Suppressor macrophage treated with lipopolysaccharide for 1 hour (primary cell): Measurements from ENCODE around the gene ZNF597.
A peak's percentile ranks its signal among the peaks of the same experiment; 100 is the strongest.

Experiments used
- DNase-seq, 3 donors: peaks; one replicate each; pipeline ENCODE4 v3.0.0-alpha.2; 2020 to 2022

The ZNF597 gene

DNA sequence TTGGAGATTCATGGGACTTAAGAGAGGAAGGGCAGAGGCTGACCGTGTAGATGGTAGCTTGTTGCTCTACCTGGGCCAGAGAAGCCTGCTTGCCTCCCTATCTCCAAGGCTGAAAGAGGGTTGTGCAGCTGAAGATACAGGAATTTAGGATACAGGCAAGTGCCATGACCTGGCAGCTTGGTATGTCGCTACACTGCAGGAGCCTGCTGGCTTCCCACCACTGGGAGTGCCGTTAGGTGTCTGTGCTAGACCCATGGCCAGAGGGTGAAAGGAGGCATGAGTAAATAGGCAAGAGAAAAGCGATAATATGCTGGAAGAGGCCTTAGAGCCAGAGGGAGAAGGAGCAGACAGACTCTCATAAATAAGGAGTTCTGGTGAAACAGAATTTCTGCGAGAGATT, 10.8 kb upstream of the ZNF597 start:
- DNase-seq, result no peak

GRCh38 chr16:3444032-3444388, 706 bp upstream of the ZNF597 start:
- DNase-seq, result peak; percentile 81 to 89 (median 83)

DNA sequence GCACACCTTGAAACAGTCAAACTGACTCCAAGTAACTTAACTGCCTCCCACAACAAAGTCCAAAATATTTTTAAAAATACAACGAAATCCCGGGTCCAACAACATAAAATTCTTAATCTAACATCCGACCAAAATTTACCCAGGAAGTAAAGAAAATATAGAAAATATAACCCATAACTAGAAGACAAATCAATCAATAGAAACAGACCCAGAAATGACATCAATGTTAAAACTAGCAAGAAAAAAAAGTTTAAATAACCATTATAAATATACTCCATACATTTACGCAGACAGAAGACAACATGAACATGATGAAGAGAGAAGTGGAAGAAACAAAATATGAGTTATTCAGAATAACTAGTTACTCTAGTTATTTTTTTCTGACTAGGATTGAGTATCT, 3.7 kb downstream of the ZNF597 start:
- no peak for DNase-seq

DNA sequence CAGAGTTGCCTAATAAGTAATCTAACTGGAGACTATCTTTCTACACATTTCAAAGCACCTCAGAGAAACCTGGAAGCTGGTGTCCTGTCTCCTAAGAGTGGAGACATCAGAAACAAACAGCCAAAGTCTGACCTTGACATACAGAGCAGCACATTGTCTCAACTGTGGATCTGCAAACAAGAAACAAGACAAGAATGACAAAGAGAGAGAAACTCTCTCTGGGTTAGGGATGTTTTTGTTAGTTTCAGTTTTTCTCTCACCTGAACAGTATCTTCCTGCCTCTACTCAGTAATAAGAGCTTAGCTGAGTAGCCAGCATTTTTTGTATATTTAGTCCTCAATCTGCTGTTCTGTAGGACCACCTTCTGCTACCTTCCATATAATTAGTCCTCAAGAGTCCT, 8.9 kb downstream of the ZNF597 start:
- DNase-seq, result no peak

DNA sequence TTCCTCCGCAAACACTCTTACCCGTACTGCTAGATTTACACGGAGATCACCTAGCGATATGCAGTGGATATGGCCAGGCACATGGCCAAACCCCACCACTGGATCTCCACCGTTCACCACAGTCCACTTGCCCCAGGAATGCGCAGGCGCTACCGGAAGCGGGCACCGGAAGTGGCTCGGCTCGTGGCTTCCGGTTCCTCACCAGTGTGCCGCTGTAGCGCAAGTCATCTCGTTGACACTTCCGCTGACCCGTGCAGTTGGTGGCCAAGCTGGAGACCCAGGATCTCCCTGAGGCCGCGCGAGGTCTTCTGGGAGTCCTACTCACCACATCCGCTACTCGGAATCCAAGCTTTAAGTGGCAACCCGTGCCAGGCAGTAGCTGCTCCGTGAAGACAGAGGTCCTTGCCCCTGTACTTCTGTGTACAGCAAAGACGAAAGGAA, 11.5 kb downstream of the ZNF597 start:
- peak; percentile 39 to 63 (median 54) for DNase-seq

- no peak for DNase-seq
Measured at GRCh38 chr16:3413730-3414379, 29.4 kb downstream of the ZNF597 start.

GRCh38 chr16:3408561-3409197, 34.6 kb downstream of the ZNF597 start:
- DNase-seq, result no peak

DNA sequence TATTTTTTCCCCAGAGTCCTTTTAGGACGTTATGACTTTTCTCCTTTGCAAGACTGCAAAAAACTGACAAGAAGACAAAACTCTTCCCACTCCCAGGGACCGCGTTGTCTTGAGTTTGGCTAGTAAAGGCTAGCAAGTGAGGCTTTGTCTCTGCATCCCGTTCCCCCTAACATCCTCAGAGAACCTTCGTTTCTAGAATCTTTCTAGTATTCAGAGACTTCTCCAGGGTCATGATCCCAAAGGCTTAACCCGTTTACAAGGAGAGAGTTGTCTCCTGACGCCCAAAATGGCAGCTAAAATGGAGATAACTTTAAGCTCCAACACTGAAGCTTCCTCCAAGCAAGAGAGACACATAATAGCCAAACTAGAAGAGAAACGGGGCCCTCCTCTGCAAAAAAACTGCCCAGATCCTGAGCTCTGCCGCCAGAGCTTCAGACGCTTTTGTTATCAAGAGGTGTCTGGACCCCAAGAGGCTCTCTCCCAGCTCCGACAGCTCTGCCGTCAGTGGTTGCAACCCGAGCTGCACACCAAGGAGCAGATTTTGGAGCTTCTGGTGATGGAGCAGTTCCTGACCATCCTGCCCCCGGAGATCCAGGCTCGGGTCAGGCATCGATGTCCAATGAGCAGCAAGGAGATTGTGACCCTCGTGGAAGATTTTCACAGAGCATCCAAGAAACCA, 41.4 kb downstream of the ZNF597 start:
- peak in 1 of 3 donors; percentile 4 for DNase-seq

- DNase-seq, result peak; percentile 98 to 99 (median 99)
Measured at GRCh38 chr16:3400779-3401688, 42.3 kb downstream of the ZNF597 start, which contains the start of the genes ZNF174 and ZSCAN32. Gene ZNF174 (plus strand): TSS chr16:3401215. CDS start chr16:3402005, 790 bp downstream. Gene ZSCAN32 (minus strand): TSS chr16:3401004. CDS start chr16:3397557, 3,447 bp downstream.

GRCh38 chr16:3400446-3400778, 42.9 kb downstream of the ZNF597 start:
- no peak for DNase-seq

GRCh38 chr16:3389663-3390338, 53.5 kb downstream of the ZNF597 start:
- DNase-seq, result no peak

DNA sequence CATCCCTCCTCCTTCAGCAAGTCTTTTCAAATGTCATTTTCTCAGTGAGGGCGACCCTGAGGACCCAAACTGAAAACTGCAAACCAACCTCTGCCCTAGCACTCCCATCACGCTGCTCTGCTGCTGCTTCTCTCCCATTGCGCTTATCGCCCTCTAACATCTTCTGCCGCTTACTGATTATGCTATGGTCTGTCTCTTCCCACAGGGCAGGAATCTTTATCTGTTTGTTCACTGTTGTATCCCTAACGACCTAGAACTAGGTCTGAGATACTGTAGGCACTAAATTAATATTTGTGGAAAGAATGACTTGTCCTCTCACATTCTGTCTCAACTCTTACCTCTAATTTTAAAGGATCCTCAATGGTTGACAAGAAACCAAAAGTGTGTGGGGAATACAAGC, 55.0 kb downstream of the ZNF597 start:
- no peak for DNase-seq

DNA sequence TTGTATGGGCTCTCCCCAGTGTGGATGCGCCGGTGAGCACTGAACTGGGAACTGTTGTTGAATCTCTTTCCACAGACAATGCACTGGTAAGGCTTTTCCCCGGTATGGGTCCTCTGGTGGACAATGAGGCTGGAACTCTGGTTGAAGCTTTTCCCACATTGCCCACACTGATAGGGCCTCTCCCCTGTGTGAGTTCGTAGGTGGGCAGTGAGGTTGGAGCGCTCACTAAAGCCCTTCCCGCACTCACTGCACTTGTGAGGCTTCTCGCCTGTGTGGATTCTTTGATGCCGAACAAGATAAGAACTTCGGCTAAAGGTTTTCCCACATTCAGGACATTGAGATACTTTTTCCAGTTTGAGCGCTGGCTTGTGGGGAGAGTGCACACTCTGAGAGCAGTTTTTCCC, 60.3 kb downstream of the ZNF597 start:
- no peak for DNase-seq
